Measurements from ENCODE around the gene AAGAB. TPM values are rescaled to one million over a fixed set of nuclear protein-coding genes. Genes with fewer than 3 reads are reported as not detected.
A peak's percentile ranks its signal among the peaks of the same experiment; 100 is the strongest.

The AAGAB gene
- total and polyA plus RNA-seq, 3 donors from 2014 or later: 36.4 to 40.4 (median 36.6) TPM

- no peaks in the 10 kb centered on the region for H3K4me1 ChIP-seq
- no peak for DNase-seq
- 88 to 94% methylated on average over 3 of the region's 3 CpGs for WGBS, 2 donors
- H3K9me3 ChIP-seq: no peaks in the 10 kb centered on the region
- no peaks in the 10 kb centered on the region for H3K27me3 ChIP-seq
- no peaks in the 10 kb centered on the region for H3K36me3 ChIP-seq (ENCODE audit: low read depth, missing control alignments)
- no peak overlapping the region for H3K27ac ChIP-seq
- H3K4me3 ChIP-seq: no peak overlapping the region
- no peak for TF ChIP-seq CTCF (IDR thresholded peaks at IDR 0.05)
- TF ChIP-seq POLR2A (IDR thresholded peaks at IDR 0.05): no peak
- intact Hi-C loops (cut with DNase I; ENCODE audit: low total_unique reads): no loop called here
Measured at GRCh38 chr15:67207555-67208207, 46.8 kb downstream of the AAGAB start.

GRCh38 chr15:67202991-67203390 is 51.5 kb downstream of the AAGAB start:
- peaks cover 19% of the 10 kb centered on the region for H3K4me1 ChIP-seq
- no peaks in the 10 kb centered on the region for H3K36me3 ChIP-seq (ENCODE audit: low read depth, missing control alignments)
- 92 to 93% methylated on average over 1 of the region's 1 CpG for WGBS, 2 donors

GRCh38 chr15:67202091-67202490 is 52.4 kb downstream of the AAGAB start:
- no peak for TF ChIP-seq POLR2A (IDR thresholded peaks at IDR 0.05)
- TF ChIP-seq CTCF (IDR thresholded peaks at IDR 0.05): no peak
- peak overlapping the region in 1 of 2 donors; percentile 10 for H3K27ac ChIP-seq
- no peak overlapping the region for H3K4me3 ChIP-seq
- intact Hi-C loops (cut with DNase I; ENCODE audit: low total_unique reads): no loop called here
- H3K27me3 ChIP-seq: no peaks in the 10 kb centered on the region
- 98 to 100% methylated on average over 2 of the region's 2 CpGs for WGBS, 2 donors
- H3K36me3 ChIP-seq (ENCODE audit: low read depth, missing control alignments): no peaks in the 10 kb centered on the region
- no peaks in the 10 kb centered on the region for H3K9me3 ChIP-seq
- H3K4me1 ChIP-seq: peaks cover 22% of the 10 kb centered on the region
- no peak for DNase-seq

More at GRCh38 chr15:67202991-67203390, 51.5 kb downstream of the AAGAB start:
- Histone ChIP-seq H3K9me3 (no peaks in the 10 kb centered on the region), H3K27me3 (no peaks in the 10 kb centered on the region), H3K4me3 (no peak overlapping the region), H3K27ac (no peak overlapping the region)
- TF ChIP-seq CTCF (IDR thresholded peaks at IDR 0.05) (no peak), POLR2A (IDR thresholded peaks at IDR 0.05) (no peak)
- intact Hi-C loops (cut with DNase I; ENCODE audit: low total_unique reads): no loop called here
- DNase-seq: no peak

- H3K27me3 ChIP-seq: no peaks in the 10 kb centered on the region
- H3K27ac ChIP-seq: no peak overlapping the region
- TF ChIP-seq POLR2A (IDR thresholded peaks at IDR 0.05): no peak
- no peak for TF ChIP-seq CTCF (IDR thresholded peaks at IDR 0.05)
- DNase-seq: no peak
- no peaks in the 10 kb centered on the region for H3K9me3 ChIP-seq
- no peak overlapping the region for H3K4me3 ChIP-seq
- H3K36me3 ChIP-seq (ENCODE audit: low read depth, missing control alignments): no peaks in the 10 kb centered on the region
- intact Hi-C loops (cut with DNase I; ENCODE audit: low total_unique reads): no loop called here
- peaks cover 25% of the 10 kb centered on the region for H3K4me1 ChIP-seq
Measured at GRCh38 chr15:67201136-67201535, 53.3 kb downstream of the AAGAB start.

All from testis (tissue), 3 donors.